Mucosa of rectum (tissue), 2 donors: ENCODE results near the gene BCO2.

Source experiments
- H3K27ac ChIP-seq, 2 donors: one replicate each; pipeline ENCODE4 v1.7.0; 2013; ENCODE audit warnings: inconsistent platforms in 2 of 2, low read depth in 2 of 2, low read length in 2 of 2
- H3K27me3 ChIP-seq, 2 donors: one replicate each; pipeline ENCODE4 v1.7.0; 2013; ENCODE audit warnings: low read length in 2 of 2; ENCODE audit not compliant: control insufficient read depth in 2 of 2, insufficient read depth in 2 of 2
- H3K36me3 ChIP-seq, 2 donors: one replicate each; pipeline ENCODE4 v1.7.0; 2013; ENCODE audit warnings: low read length in 2 of 2; ENCODE audit not compliant: control insufficient read depth in 2 of 2, insufficient read depth in 2 of 2
- H3K4me1 ChIP-seq, 2 donors: one replicate each; pipeline ENCODE4 v1.7.0; 2013; ENCODE audit warnings: low read length in 2 of 2, mild to moderate bottlenecking in 1 of 2; ENCODE audit not compliant: control insufficient read depth in 2 of 2, insufficient read depth in 2 of 2
- H3K4me3 ChIP-seq, 2 donors: one replicate each; pipeline ENCODE4 v1.7.0; 2013; ENCODE audit warnings: low read length in 2 of 2
- H3K9ac ChIP-seq, 2 donors: one replicate each; pipeline ENCODE4 v1.7.0; 2013; ENCODE audit warnings: low read length in 2 of 2, low read depth in 1 of 2, mild to moderate bottlenecking in 1 of 2
- H3K9me3 ChIP-seq, 2 donors: one replicate each; pipeline ENCODE4 v1.7.0; 2013; ENCODE audit warnings: low read length in 2 of 2; ENCODE audit not compliant: control insufficient read depth in 2 of 2
- donor health status: healthy.
- donor health status: Normal muscosa, but diverticular disease.

BCO2 gene

GRCh38 chr11:112225753-112226061, 50.4 kb downstream of the BCO2 start:
- H3K9ac ChIP-seq = peak overlapping the region; percentile 86 to 97

GRCh38 chr11:112226062-112226830, 50.9 kb downstream of the BCO2 start, which contains the start of gene PTS:
Gene PTS (plus strand): TSS chr11:112226428. CDS start chr11:112226444, 16 bp downstream.
- Histone ChIP-seq H3K36me3 (peaks cover 6 to 13% of the 10 kb centered on the region in 2 donors), H3K4me1 (peaks cover 5 to 9% of the 10 kb centered on the region in 2 donors), H3K9ac (peak within 1 kb of the TSS; percentile 86 to 97), H3K9me3 (no peaks in the 10 kb centered on the region), H3K27me3 (no peaks in the 10 kb centered on the region), H3K27ac (peak within 1 kb of the TSS; percentile 97 to 99), H3K4me3 (peak within 1 kb of the TSS; percentile 92 to 98)

More at GRCh38 chr11:112225753-112226061, 50.4 kb downstream of the BCO2 start:
- Histone ChIP-seq H3K27me3 (no peaks in the 10 kb centered on the region), H3K4me3 (peak overlapping the region; percentile 92 to 98), H3K36me3 (peaks cover 6 to 13% of the 10 kb centered on the region in 2 donors), H3K9me3 (no peaks in the 10 kb centered on the region), H3K4me1 (peaks cover 5 to 9% of the 10 kb centered on the region in 2 donors), H3K27ac (peak overlapping the region; percentile 97 to 99)

DNA sequence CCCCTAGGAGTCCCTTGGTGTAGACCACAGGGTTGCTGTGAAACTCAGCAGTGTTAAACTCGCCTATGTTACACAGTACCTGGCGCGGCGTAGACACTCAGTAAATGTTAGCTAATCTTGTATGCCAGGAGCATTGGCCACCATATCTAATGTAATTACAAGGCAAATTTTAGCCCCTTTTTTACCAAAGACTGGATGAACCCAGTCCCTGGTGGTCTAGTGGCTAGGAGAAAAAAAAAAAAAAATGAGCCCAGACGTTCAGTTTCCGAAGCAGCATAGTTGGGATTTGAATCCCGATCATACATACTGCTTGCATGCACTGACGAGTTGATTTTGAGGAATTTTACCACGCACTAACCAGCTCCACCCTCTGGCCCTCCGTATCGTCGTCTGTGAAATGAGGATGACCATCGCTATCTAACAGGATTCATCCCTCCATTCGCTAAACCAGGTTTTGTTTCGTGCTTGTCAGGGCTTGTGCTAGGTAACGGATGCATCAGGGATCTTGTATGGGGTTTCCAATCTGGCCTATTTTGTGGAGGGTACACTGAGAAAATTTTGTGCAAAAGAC, 51.6 kb downstream of the BCO2 start:
- peaks cover 6 to 15% of the 10 kb centered on the region in 2 donors for H3K36me3 ChIP-seq
- H3K27me3 ChIP-seq = no peaks in the 10 kb centered on the region
- peaks cover 5 to 9% of the 10 kb centered on the region in 2 donors for H3K4me1 ChIP-seq
- H3K27ac ChIP-seq = peak overlapping the region; percentile 97 to 99
- H3K9ac ChIP-seq = peak overlapping the region; percentile 86 to 97
- H3K9me3 ChIP-seq = no peaks in the 10 kb centered on the region
- H3K4me3 ChIP-seq = peak overlapping the region; percentile 92 to 98

DNA sequence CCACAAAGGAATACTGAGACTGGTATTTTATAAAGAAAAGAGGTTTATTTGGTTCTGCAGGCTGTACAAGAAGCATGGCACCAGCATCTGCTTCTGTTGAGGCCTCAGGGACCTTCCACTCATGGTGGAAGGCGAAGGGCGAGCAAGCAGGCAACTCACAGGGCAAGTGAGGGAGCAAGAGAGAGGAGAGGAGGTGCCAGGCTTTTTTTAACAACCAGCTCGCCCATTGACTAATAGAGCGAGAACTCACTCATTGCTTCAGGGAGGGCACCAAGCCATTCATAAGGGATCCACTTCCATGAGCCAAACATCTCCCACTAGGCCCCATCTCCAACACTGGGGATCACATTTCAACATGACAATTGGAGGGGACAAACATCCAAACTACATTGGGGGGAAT, 52.2 kb downstream of the BCO2 start:
- peak overlapping the region in 1 of 2 donors; percentile 97 for H3K9ac ChIP-seq
- peak overlapping the region in 1 of 2 donors; percentile 99 for H3K27ac ChIP-seq
- peaks cover 6 to 18% of the 10 kb centered on the region in 2 donors for H3K36me3 ChIP-seq
- no peaks in the 10 kb centered on the region for H3K9me3 ChIP-seq
- peak overlapping the region; percentile 92 to 98 for H3K4me3 ChIP-seq
- peaks cover 5 to 9% of the 10 kb centered on the region in 2 donors for H3K4me1 ChIP-seq
- H3K27me3 ChIP-seq = no peaks in the 10 kb centered on the region

DNA sequence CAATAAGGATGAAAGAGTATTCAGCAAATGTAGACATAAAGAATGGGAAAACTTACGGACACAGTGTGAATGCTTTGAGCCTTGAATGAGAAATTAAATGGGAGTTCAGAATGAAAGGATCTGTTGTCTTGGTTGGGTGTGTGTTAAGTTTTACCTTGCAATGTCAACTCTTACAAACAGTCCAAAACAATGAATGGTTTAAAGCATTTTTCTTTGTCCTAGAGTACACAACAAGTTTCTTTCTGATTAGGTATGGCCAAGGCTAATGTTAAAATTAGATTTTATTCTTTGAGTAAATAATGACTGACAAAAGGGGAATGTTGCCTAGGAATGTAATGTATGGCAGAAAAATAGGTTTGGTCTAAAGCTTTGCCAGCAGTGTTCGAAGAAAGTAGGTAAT, 53.4 kb downstream of the BCO2 start:
- H3K36me3 ChIP-seq = peaks cover 6 to 18% of the 10 kb centered on the region in 2 donors
- no peak overlapping the region for H3K27ac ChIP-seq
- no peak overlapping the region for H3K9ac ChIP-seq
- H3K4me3 ChIP-seq = no peak overlapping the region
- H3K9me3 ChIP-seq = no peaks in the 10 kb centered on the region
- no peaks in the 10 kb centered on the region for H3K27me3 ChIP-seq
- H3K4me1 ChIP-seq = peaks cover 5 to 9% of the 10 kb centered on the region in 2 donors

GRCh38 chr11:112229159-112229558, 53.8 kb downstream of the BCO2 start:
- Histone ChIP-seq H3K9me3 (no peaks in the 10 kb centered on the region), H3K9ac (no peak overlapping the region), H3K4me1 (peaks cover 5 to 9% of the 10 kb centered on the region in 2 donors), H3K36me3 (peaks cover 9 to 18% of the 10 kb centered on the region in 2 donors), H3K27me3 (no peaks in the 10 kb centered on the region), H3K27ac (no peak overlapping the region), H3K4me3 (no peak overlapping the region)

DNA sequence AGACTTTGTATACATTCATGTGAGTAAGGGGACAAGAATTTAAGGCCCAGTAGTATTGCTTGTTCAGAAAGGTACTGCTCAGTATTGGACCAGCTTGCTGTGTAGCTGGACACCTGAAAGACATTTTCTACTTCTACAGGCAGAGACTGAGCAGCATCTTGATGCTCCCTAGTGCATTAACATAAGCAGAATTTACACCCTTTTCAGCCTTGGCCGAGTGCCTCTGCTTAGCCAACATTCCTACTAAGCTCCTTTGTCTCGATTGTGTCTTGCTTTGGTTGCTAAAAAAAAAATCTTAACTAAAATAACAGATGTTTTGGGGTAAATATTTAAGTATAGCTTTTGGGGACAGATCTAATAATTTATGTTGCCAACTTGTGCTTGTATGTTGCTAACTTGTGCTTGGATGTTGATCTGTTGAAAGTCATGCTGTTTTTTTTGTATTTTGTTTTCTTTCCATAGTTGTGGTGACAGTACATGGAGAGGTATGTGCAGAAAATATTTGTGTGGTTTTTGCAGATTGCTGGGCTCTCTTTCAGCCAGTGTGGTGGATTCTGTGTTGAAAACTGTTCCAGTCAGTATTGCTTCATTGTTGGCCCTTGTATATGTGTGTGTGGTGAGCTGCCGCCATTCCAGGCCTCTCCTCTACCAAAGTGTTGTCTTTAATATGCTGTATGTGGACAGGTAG, 54.6 kb downstream of the BCO2 start:
- peaks cover 9 to 18% of the 10 kb centered on the region in 2 donors for H3K36me3 ChIP-seq
- peaks cover 5 to 9% of the 10 kb centered on the region in 2 donors for H3K4me1 ChIP-seq
- H3K27ac ChIP-seq = peak overlapping the region in 1 of 2 donors; percentile 23
- H3K27me3 ChIP-seq = no peaks in the 10 kb centered on the region
- no peaks in the 10 kb centered on the region for H3K9me3 ChIP-seq
- peak overlapping the region in 1 of 2 donors; percentile 6 for H3K9ac ChIP-seq
- H3K4me3 ChIP-seq = no peak overlapping the region

DNA sequence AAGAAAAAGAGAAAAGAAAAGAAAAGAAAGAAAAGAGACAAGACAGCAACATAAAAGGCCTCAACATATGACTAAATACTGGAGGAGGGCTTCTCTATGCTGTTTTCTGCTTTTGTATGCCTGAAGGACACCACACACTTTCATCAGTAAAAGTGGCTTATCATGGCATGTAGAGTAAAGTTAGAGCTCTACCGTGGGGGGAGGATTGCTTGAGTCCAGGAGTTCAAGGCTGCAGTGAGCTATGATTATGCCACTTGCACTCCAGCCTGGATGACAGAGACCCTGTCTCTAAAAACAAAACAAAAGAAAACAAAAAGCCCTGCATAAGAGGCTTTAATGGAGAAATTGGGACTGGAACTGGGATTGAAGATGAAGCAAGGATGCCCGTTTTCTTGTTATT, 56.6 kb downstream of the BCO2 start:
- no peak overlapping the region for H3K4me3 ChIP-seq
- no peaks in the 10 kb centered on the region for H3K9me3 ChIP-seq
- no peaks in the 10 kb centered on the region for H3K27me3 ChIP-seq
- no peak overlapping the region for H3K27ac ChIP-seq
- H3K4me1 ChIP-seq = peaks cover 5 to 7% of the 10 kb centered on the region in 2 donors
- H3K9ac ChIP-seq = no peak overlapping the region
- peaks cover 16 to 33% of the 10 kb centered on the region in 2 donors for H3K36me3 ChIP-seq

- Histone ChIP-seq H3K36me3 (peaks cover 17 to 26% of the 10 kb centered on the region in 2 donors), H3K4me3 (no peak overlapping the region), H3K9ac (no peak overlapping the region), H3K27me3 (no peaks in the 10 kb centered on the region), H3K27ac (no peak overlapping the region), H3K9me3 (no peaks in the 10 kb centered on the region), H3K4me1 (no peaks in the 10 kb centered on the region)
These were observed 60.6 kb downstream of the BCO2 start for GRCh38 chr11:112235750-112236390.
